T-helper 1 cell (primary cell): ENCODE results near the gene ATXN1.
A peak's percentile ranks its signal among the peaks of the same experiment; 100 is the strongest.

Source experiments
- DNase-seq, 5 donors: peaks; one replicate each; pipeline ENCODE4 v3.0.0-alpha.2; 2012 to 2020

ATXN1 gene

DNA sequence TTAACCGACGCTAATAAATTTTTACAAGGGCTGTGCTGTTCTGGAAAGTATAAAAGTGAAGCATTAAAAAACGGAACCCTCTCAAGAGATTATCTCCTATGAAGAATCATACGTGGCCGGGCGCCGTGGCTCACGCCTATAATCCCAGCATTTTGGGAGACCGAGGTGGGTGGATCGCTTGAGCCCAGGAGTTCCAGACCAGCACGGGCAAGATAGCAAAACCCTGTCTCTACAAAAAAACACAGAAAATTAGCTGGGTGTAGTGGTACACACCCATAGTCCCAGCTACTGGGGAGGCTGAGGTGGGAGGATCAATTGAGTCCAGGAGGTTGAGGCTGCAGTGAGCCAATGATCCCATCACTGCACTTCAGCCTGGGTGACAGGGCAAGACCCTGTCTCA is 439.4 kb downstream of the ATXN1 start:
- no peak for DNase-seq

- DNase-seq = no peak
These were observed 439.9 kb downstream of the ATXN1 start for GRCh38 chr6:16321341-16321710.

- DNase-seq = no peak
These were observed 440.5 kb downstream of the ATXN1 start for GRCh38 chr6:16320533-16321340.

- peak; percentile 25 to 83 (median 58) for DNase-seq
These were observed 441.3 kb downstream of the ATXN1 start for GRCh38 chr6:16319813-16320532.

DNA sequence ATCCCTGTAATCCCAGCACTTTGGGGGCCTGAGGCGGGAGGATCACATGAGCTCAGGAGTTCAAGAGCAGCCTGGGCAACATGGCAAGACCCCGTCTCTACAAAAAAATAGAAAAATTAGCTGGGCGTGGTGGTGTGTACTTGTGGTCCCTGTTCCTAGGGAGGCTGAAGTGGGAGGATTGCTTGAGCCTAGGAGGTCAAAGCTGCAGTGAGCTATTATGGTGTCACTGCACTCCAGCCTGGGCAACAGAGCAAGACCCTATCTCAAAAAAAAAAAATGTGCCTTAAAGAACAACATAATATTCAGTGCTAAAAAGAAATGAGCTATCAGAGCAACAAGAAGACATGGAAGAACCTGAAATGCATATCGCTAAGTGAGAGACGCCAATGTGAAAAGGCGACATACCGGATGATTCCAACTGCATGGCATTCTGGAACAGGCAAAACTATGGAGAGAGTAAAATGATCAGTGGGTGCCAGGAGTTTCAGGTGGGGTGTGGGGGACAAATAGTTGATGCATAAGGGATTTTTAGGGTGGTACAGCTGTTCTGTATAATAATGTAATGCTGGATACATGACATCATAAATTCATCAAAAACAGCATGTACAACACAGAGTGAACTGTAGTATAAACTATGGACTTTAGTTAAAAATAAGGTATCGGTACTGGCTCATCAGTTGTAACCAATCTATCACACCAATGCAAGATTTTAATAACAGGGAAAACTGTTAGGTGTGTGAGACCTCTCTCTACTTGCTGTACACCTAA is 442.1 kb downstream of the ATXN1 start:
- no peak for DNase-seq

- DNase-seq = no peak
These were observed 442.7 kb downstream of the ATXN1 start for GRCh38 chr6:16318538-16318937.

GRCh38 chr6:16316741-16317251 is 444.5 kb downstream of the ATXN1 start:
- peak in 3 of 5 donors; percentile 20 to 46 (median 28) for DNase-seq

DNA sequence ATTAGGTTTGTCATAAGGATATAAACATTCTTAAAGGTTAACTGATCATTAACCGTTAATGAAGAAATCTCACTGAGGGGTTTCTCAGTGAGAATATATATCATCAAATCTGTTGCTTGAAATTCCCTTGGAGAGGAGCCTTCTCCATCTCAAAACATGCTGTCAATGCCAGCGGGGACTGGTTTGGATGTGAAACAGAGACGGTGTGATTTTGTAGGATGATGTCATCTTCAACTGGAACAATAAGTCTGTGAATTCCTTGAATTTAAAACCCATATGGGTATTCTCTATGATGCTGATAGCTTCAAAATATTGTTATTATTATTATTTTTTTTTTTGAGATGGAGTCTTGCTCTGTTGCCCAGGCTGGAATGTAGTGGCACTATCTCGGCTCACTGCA is 447.0 kb downstream of the ATXN1 start:
- no peak for DNase-seq

- DNase-seq = no peak
These were observed 447.5 kb downstream of the ATXN1 start for GRCh38 chr6:16313732-16314131.

DNA sequence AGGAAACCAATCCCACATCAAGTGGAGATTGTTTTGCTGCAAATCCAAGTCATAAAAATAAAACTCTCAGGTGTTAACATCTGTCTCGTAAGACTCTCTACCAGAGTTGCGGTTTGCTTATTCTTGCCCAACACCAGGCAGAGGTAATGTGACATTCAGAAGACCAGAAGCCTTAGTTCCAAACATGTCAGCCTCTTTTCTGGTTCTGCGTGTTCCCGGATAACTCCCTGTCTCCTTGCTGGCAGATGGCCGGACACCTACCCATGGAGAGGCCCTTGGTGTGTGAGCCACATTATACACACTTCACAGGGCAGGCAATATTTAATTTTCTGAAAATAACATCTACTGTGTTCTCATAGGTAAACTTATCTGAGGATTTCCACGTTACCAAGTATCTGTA is 449.5 kb downstream of the ATXN1 start:
- no peak for DNase-seq

GRCh38 chr6:16306334-16306733 is 454.9 kb downstream of the ATXN1 start:
- DNase-seq = no peak

DNA sequence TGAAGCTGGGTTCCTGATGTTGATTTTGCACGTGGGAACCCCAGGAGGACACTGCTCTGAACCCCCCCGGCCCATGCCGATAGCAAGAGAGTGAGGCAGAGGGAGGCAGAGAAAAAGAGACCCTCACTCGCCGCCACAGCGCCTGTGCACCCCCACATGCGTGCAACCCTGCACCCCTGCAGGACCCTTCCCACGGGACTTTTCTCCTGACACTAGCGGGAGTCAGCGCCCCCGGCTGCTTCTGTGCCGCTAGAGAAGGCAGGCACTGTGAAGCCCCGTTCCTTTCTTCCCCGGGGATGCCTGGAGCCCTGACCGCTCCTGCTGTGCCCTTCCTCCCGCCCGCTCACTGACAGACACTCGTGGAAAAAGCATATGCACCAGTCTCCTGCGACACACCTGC is 455.5 kb downstream of the ATXN1 start:
- no peak for DNase-seq

DNA sequence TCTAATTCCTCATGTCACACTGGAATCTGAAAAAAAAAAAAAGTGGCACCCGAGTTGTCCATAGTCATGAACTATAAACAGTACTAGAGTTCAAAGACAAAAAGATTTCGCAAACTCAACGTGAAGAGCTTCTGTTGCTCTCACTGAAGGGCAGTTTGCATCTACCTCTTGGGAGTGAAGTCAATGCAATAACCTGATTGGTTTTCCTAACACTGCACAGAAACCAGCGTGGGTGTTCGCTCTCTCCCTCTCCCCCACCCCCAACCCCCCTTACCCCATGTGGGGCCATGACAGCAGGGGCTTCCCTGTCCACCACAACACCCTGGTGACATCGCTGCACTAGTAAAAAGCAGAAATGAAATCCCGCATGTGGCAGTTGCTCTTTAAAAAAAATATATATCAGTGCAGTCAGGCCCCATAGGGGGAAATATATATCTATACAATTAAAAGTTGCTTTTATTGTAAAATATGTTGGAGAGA is 456.0 kb downstream of the ATXN1 start:
- no peak for DNase-seq

DNA sequence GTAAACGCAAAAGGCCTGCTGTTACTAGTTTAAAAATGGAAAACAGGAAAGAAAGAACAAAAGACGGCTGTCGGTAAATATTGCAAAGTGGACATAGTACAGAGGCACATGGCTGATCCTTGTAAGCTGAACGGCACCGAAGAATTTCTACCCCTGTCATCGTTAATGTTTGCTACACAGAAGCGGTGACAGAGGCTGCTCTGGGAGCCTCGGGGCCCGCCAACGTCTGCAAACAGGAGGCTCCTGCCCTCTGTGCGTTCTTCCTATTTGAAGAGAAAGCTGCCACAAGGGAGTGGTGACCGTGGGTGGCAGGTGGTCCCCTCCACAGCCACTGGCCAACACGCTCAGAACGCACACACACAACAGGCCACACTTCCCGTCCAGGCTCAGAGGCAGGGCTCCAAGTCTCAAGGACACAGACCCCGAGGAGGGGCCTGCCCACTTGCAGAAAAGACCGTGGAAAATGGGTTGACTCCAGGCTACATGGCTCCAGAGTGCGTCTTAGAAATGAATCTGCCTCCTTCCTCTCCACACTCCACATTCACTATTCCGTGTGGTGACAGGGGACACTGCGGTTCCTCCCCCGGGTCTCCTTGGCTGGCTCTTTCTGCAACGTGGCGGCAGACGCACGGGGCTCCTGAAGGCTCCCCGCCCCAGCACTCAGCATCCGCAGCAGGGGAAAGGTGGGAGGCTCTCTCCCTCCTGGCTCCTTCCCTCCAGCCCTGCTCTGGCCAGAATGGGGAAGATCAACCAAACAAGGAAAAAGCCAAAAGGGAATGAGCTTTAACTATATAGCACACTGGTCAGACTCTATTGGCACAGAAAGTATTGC is 458.3 kb downstream of the ATXN1 start:
- no peak for DNase-seq

DNA sequence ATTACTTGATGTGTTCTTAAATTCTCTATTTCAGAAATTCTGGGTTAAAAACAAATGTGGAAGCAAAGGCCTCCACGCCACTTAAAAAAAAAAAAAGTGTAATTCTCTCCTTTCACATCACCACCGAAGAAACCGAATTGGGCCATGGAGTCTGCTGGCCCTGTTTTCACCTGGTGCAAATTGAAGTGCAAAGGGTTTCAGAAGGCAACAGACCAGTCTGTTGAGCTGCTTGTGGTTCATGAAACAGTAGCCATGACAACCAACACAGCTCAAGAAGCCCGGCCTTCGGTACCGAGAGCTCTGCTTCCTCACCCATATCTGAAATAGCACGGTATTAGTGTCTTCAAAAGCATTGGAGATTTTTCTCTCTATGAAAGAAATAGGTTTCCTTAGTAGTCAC is 459.7 kb downstream of the ATXN1 start:
- DNase-seq = no peak

GRCh38 chr6:16299861-16300260 is 461.4 kb downstream of the ATXN1 start:
- DNase-seq = no peak

DNA sequence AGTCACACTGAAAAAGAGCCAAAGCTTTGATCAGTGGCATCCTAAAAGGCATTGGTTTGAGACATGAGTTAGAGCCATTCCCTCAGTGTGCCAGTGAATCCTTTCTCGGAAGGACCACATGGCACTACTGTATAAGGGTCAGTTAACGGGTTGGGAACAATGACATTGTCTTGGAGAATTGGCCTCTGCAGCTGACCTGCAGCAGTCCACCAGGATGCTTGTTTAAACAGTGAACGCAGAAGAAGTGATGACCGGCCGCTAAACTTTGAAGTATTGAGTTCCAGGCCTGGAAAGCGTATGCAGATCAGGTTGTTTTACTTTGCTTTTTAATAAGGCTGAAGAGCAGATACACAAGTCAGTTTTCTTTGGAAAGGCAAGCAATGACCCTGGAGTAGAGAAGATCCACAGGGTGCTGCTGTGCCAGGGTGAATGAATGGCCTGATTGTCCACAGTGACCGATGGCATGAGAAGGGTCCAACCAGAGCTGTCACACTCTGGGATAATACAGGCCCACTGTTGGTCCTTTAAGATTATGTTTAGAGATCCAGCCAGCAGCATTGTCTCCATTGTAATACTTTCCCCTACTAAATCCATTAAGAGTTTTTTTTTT is 465.1 kb downstream of the ATXN1 start:
- no peak for DNase-seq

DNA sequence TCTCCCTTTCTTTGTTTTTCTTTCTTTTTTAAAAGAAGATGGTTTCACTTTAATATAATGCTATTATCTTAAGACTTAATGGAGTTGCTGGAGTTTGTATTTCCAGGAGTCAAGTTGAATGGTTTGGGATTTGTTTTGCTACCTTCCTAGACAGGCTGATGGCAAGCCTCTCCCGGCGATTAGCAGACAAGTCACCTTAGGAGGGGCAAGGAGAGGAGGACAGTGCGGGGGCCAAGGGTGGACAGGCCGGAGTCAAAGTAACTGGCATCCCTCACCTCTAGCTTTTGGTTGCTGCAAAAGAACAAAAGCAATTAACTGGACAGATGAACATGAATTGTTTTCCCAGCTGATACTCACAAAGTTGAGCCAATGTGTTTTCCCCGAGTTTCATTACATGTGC is 465.8 kb downstream of the ATXN1 start:
- no peak for DNase-seq

DNA sequence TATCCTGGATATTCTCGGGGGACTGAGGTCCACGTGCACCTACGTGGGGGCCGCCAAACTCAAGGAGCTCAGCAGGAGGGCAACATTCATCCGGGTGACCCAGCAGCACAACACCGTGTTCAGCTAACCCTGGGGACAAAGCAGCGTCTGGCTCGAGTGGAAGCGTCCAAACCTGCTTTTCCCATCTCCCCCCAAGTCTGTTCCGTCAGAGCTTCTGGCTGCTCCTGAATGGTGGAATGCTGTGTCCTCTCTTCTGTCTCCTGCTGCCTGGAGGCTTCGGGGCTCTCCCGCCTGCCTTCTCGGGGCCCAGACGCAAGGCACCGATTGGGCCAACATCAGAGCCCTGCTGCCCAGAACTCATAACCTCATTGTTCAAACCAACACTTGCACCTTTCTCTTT is 466.2 kb downstream of the ATXN1 start:
- no peak for DNase-seq

- no peak for DNase-seq
These were observed 466.9 kb downstream of the ATXN1 start for GRCh38 chr6:16294371-16294770.

DNA sequence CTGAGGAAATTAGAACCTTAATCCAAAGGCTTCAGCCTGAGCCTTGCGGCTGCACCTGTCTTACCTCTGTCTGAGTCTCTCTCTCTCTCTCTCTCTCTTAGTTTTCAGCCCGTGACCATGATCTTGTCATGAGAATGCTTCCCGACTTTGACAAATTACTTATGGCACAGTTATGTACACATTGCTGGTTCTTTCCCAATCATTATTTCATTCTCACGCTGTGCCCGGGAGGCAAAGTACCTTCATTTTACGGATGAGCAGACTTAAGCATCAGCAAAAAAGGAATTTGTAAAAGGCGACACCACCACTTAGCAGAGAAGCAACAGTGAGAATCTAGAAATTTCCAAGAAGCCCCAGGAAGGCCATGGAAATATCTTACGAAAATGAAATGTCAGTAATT is 468.3 kb downstream of the ATXN1 start:
- no peak for DNase-seq

DNA sequence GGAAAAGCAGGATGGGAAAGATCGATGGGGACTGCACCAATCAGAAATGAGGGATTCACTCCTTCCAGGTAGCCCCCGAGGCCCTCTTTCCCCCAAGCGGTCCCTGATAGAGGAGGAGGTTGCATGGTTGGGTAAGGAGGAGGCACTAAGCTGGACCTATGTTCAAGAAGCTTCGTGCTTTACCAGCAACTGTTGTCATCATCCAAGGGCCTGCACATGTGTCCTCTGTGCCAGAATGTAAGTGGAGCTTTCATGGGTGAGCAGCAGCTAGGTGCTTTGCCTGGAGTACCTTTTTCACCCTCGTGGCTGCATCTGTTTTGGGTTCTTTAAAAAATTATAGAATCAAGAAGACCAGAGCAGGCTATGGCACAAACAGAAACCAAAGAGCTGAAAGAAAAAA is 468.8 kb downstream of the ATXN1 start:
- no peak for DNase-seq
